Raji (cell line): ENCODE results near the gene BDH2.

Source experiments
- POLR2A ChIP-seq: IDR thresholded peaks from 2 replicates; pipeline ENCODE4 v1.6.1; 2011; ENCODE audit warnings: low read depth, low read length, control low read depth; ENCODE audit not compliant: insufficient read depth

The BDH2 gene

DNA sequence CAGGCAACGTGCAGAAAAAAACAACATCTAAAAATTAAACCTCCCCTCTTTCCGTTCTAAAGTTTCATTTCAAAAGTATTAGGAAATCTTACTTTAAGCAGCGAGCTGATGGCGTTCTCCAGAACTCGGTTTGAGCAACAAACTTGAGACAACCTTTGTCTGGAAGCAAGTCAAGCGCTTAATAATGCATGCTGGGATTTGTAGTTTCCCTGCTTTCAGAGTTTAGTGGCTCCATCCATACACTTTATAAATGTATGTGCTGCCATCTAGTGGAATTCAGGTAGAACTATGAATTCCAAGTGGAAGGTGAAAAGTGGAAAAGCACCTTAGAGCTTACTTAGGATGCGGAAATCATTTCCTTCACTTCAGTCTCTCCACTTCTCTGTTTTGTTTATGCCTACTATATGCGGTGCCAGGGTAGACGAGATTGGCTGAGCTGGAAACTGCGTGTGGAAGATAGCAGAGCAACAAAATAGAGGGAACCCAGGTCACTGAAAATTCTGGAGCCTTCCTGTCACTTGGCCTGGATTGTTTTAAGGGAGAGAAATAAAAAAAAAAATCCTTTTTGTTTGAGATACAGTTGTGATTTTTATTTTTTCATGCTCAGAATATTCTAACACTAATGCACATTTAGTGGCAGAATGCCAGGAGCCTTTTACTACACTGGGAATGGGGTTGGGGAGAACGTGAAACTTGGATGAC is at the start of gene BDH2:
Gene BDH2 (minus strand): TSS at position 144 of the 702 bp plus-strand sequence. CDS start 3,580 bp downstream, outside the sequence.
- TF ChIP-seq POLR2A = peak; percentile 42; the same call in 1 of the 2 replicates

DNA sequence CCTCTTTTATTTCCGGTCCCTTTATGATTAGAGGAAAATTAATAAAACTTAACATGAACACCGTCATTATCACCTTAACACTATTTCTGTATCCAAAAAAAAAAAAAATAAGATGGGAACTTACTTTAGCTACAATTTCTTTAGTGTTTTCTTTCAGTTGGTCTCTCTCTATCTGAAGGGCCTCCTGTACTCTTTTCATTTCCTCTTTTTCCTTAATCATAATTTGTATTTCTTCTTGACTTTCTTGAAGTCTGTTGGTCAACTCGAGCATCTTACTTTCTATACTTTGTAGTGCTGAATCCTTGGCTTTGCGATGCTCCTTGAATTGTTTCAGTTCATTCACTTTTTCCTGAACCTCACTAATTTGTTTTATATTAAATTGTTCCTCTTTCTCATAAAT is 45.3 kb upstream of the BDH2 start:
- TF ChIP-seq POLR2A = no peak

DNA sequence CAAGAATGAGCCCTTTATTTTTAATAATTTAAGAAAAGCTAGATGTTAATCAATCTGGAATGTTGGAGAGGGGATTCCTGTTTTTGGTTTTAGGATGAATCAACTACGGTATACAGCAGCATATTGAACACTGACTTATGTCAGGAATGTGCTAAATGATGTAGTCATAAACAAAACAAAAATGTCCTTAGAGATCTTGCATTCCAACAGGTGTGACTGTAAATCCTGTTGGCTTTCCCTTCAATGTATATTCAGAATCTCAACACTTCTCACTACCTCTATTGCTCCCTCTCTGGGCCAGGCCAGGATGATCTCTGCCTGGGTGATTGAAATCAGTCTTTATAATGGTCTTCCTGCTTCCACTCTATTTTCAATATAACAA is 37.8 kb upstream of the BDH2 start:
- no peak for TF ChIP-seq POLR2A

DNA sequence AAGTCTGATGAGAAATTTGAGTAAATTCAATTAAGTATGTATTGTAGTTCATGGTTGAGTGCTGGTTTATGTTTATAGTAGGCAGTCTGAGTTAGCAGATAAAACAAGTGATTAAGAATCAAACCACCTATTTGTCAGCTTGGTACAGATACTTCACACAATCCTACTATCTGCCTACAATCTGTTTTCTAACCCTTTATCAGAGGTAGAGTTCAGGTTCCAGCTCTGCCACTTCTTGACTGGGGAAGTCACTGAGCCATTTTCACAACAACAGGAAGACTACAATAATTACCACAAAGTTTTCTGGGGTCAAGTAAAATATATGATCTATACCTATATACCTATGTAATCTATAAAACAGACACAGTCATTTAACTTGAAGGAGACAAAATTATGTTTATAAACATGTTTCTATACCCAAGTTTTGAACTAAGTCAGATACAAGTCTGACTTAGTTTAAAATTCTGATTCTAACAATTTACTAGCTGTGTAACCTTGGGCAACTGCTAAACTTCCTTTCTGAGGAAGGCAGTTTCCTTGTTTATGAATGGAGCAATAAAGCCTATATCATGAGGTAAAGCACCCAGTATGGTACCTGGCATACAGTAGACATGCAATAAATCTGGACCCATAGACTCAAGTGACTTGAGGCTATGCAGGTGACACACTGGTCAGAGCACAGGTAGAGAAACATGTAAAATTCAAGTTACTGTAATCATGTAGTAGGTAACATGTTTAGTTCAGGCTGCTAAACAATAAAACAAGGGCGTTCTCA is 37.2 kb upstream of the BDH2 start:
- TF ChIP-seq POLR2A = no peak

DNA sequence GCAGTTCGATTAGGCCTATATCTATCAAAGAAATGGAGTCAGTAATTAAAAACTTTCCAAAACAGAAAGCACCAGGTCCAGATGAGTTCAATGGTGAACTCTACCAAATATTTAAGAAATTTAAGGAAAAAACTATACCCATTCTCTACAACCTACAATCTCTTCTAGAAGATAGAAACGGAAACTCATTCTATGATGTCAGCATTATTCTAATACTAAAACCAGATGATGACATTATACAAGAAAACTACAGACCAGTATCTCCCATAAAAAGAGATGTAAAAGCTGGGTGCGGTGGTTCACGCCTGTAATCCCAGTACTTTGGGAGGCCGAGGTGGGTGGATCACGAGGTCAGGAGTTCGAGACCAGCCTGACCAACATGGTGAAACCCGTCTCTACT is 29.5 kb upstream of the BDH2 start:
- no peak for TF ChIP-seq POLR2A

DNA sequence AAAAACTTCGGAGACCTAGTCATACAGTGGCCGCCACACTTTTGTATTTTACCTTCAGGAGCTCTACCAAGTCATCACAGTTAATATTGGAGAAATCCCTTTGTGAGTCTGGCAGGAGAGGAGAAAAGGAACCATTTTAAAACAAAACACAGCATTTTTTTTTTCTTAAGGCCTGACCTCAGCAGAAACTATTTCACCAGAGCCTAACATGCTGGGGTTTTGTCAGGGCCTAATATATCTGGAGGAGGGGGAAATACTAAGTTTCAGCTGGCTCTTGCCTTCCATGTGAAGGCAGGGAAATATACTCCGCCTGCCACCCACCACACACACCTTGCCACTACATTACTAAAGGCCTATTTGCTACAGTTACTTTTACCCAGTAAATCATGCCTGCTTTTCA is 26.5 kb upstream of the BDH2 start:
- TF ChIP-seq POLR2A = no peak

DNA sequence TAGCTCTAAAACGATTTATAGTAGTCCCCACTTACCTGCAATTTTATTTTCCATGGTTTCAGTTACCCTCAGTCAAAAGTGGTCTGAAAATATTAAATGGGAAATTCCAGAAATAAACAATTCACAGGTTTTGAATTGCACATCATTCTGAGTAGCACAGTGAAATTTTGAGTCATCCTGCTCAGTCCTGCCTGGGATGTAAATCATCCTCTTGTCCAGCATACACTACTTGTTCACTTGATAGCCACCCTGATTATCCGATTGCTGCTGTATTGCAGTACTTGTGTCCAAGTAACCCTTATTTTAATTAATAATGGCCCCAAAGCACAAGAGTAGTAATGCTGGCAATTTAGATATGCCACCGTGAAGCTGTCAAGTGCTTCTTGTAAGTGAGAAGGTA is 23.5 kb upstream of the BDH2 start:
- TF ChIP-seq POLR2A = no peak

DNA sequence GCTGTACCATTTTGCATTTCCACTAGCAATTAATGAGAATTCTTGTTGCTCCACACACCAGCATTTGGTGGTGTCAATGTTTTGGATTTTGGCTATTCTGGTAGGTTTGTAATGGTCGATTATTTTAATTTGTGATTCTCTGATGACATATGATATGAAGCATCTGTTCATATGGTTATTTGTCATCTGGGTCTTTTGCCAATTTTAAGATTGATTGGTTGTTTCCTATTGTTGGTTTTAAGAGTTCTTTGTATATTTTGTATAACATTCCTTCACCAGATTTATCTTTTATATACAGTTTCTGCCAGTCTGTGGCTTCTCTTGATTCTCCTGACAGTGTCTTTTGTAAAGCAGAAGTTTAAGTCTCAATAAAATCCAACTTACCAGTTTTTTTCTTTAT is 18.5 kb upstream of the BDH2 start:
- no peak for TF ChIP-seq POLR2A

DNA sequence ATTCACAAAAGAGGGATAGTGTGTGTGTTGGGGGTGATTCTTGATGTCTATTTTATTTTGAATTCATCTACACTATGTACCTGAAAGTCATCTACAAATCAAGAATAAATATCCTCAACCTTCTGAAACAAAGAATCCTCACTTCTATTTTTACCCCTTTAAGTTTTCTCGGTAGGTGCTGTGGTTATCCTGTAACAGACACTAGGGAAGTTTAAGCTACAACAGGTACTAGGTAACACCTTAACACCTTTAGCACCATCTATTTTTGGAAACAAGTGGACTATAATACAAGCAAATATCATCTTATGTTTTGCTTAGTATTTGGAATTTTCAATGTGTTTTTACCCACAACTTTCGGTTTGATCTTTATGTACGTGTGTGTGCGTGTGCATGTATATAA is 12.0 kb upstream of the BDH2 start:
- no peak for TF ChIP-seq POLR2A

DNA sequence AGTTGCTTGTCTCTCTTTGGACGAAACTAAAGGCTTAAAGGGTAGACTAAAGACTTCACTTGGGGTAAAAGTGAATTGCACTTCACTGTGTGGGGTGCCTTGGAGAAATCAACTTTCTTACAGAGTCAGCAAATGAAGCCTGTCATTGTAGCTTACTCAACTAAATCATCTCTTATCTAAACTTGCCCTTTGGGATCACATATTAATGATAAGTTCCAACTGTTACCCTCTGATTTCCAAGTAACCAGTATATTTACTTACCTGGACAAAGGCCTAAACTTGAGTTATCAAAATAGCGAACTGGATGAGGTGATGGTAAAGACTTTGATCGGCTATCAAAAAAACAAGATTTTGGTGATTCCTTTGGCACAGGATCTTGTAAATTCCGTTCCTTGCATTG is 8.9 kb upstream of the BDH2 start:
- no peak for TF ChIP-seq POLR2A

DNA sequence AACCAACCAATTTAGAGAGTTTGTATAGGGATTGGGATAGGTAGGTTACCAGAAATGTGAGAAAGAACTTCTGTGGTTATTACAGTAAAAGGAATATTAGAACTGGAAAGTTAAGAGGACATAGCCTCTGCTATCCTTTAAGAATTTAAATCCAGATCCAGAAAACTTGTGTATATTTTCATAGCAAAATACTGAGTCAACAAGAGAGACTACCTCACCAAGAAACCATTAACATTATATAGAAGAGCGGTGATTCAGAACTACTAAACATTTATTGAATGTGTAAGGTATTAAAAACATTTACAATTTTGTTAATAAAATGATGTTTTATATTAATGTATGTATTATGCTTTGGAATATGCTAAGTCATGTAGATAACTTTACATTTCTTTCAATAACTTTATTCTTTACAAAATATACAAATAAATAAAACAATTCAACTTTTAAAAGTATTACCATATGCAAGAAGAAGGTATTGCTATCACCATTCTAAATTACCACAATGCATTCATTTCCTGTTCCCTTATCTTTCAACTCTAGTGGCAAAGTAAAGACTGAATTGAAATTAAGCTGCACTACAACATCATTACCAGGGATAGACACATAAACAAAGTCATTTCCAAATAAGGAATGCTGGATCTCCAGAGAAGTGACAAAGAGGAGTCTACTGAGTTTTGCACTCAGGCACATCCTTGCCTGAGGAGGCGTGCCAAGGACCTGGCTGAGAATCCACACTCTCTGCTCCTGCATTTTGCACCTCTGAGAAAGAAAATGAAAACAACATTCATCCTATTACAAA is 6.1 kb upstream of the BDH2 start:
- no peak for TF ChIP-seq POLR2A

DNA sequence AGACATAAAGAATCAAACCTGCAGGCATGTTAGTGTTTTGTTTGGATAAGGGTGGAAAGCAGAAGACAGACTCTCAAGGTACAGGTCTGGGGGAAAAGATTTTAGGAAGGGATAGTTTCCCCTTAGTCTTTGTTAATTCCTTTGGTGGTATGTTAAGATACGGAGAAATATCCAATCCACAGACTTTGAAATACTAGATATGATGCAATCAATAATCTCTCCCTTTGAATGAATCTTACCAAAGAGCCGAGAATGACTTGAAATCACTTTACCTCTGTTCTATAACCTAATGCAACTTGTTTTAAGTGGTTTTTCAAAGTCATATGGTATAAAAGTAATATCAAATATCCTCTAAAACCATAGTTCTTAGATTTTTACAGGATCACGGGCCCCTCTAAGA is 5.3 kb upstream of the BDH2 start:
- TF ChIP-seq POLR2A = no peak

DNA sequence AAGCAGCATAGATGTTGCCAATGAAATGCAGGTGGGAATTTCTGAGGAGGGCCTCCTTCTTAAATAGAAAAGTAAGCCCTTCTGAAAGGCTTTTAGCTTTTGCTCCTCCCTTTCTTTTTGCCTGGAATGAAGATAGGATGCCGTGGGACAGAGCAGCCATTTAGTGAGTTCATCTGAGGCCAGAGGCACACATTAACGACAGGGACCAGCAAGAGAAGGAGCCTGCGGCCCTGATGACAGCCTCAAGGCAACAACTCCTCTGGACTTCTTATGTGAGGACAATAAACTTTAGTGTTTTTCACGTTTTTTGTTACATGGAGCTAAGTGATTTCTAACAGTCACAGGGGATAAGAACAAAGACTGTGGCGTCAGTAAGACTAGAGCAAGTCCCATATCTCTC is 1.1 kb upstream of the BDH2 start:
- TF ChIP-seq POLR2A = no peak

DNA sequence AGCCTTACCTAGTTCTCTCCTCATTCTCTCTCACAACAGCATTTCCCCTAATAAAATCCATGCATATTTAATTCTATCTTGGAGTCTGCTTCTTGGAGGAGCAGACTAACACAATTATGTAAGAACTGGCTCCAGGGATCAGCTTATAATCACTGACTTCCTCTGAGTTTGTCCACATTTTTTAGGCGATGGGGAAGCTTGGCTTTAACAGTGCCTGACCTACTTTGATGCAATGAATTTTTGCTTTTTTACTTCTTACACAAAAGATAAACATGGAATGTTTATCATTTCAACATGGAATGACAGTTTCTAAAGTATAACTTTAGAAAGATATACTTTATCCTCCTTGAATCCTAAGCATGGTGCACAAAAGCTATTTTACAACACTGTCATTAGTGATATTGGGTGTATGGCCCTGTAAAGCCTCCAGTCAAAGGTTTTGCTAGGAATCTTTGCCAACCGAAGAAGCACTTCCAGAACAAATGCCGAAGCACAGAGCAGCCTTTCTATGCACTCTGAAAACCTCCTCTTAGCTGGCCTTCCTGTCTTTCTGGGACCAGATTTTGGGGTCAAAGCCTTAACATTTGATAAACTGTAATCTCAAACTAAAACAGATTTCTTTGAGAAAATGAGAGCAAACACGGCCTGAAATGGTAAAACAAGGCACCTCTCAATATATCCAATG is 736 bp downstream of the BDH2 start:
- TF ChIP-seq POLR2A = no peak

DNA sequence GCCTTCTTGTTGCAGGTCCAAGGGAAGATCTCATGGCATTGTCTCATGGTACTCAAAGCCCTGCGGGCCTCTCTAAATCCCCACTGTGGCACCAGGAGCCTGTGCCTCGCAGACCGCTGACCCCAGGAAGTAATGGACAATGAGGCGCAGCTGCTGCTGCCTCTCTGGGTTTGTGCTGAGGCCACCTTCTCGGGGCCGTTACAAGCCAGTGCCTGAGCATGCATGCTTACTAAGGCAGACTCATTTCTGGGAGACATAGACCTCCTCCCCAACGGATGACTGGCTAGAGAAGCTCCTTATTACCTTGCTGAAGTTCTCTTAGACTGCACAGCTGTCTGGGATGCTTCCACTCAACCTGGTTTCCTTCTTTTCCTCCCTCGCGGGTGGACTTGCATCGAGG is 1.3 kb downstream of the BDH2 start:
- no peak for TF ChIP-seq POLR2A
